ENCODE data around the gene RAB11FIP4.

GRCh38 chr17:31390748-31391495 is 553 bp upstream of the RAB11FIP4 start:
- TF ChIP-seq MAX (IDR thresholded peaks at IDR 0.05) (no peak), CTCF (IDR thresholded peaks at IDR 0.05; ENCODE audit: low read depth, low read length, missing input control) (no peak), RAD21 (IDR thresholded peaks at IDR 0.05) (no peak), YY1 (IDR thresholded peaks at IDR 0.05) (no peak), ZBTB33 (IDR thresholded peaks at IDR 0.05) (no peak), SP1 (IDR thresholded peaks at IDR 0.05) (no peak), EGR1 (IDR thresholded peaks at IDR 0.05; ENCODE audit: low read depth in 2 of 2) (no peak)

All from liver (tissue), 3 donors.